Stomach (tissue), 4 donors: Measurements from ENCODE around the gene ALOX5AP.

Source experiments
- CTCF ChIP-seq, 7 experiments: fragments of 450-650 bp in 4 of 7; fragments of 200-600 bp in 3 of 7; sonication (generic) in 3 of 7; IDR thresholded peaks; one replicate each; pipeline ENCODE4 v1.5.1; 2016 to 2019; ENCODE audit warnings: antibody characterized with exemption in 7 of 7, control low read depth in 2 of 7, mild to moderate bottlenecking in 1 of 7
- POLR2A ChIP-seq, 4 donors: fragments of 450-650 bp; IDR thresholded peaks; one replicate each; pipeline ENCODE4 v1.6.1; 2016; ENCODE audit warnings: antibody characterized with exemption in 4 of 4, control low read depth in 2 of 4, mild to moderate bottlenecking in 1 of 4, moderate library complexity in 1 of 4
- POLR2AphosphoS5 ChIP-seq, 3 donors: sonication (generic); formaldehyde crosslinking; IDR thresholded peaks; one replicate each; pipeline ENCODE4 v1.6.1; 2016; ENCODE audit warnings: antibody characterized with exemption in 3 of 3

- TF ChIP-seq POLR2A (IDR thresholded peaks at IDR 0.05) (no peak), CTCF (IDR thresholded peaks at IDR 0.05) (no peak), POLR2AphosphoS5 (IDR thresholded peaks at IDR 0.05) (no peak)
Observed at GRCh38 chr13:30687601-30688000, 47.7 kb upstream of the ALOX5AP start.
